Measurements from ENCODE around the gene PADI3. TPM values are rescaled to one million over a fixed set of nuclear protein-coding genes. Genes with fewer than 3 reads are reported as not detected.

Gene PADI3
- total RNA-seq, 4 donors from 2014 or later = not detected

DNA sequence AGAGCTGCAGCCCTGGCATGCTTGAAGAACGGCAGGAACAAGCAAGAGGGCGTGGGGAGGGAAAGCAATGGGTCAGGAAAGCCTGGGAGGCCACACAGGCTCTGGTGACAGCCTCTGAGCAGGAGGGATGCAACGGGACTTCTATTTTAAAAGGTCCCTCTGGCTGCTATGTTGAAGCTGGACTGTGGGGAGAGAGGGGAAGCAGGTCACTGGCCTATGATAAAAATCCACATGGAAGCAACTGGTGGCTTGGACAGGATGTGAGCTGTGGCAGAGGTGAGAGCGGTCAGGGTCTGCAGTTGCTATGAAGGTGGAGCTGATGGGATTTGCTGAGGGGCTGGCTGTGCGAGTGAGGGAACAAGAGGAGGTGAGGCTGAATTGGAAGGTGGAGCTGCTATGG lies 32.8 kb upstream of the PADI3 start:
- Histone ChIP-seq H3K4me1 (peaks cover 0 to 9% (median 2%) of the 10 kb centered on the region in 4 donors), H3K4me3 (no peak overlapping the region), H3K36me3 (no peaks in the 10 kb centered on the region), H3K27me3 (no peaks in the 10 kb centered on the region), H3K27ac (no peak overlapping the region), H3K9me3 (no peaks in the 10 kb centered on the region)
- DNase-seq = no peak
- TF ChIP-seq POLR2A (IDR thresholded peaks at IDR 0.05) = no peak
- TF ChIP-seq, protein P1, sequence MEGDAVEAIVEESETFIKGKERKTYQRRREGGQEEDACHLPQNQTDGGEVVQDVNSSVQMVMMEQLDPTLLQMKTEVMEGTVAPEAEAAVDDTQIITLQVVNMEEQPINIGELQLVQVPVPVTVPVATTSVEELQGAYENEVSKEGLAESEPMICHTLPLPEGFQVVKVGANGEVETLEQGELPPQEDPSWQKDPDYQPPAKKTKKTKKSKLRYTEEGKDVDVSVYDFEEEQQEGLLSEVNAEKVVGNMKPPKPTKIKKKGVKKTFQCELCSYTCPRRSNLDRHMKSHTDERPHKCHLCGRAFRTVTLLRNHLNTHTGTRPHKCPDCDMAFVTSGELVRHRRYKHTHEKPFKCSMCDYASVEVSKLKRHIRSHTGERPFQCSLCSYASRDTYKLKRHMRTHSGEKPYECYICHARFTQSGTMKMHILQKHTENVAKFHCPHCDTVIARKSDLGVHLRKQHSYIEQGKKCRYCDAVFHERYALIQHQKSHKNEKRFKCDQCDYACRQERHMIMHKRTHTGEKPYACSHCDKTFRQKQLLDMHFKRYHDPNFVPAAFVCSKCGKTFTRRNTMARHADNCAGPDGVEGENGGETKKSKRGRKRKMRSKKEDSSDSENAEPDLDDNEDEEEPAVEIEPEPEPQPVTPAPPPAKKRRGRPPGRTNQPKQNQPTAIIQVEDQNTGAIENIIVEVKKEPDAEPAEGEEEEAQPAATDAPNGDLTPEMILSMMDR (IDR thresholded peaks at IDR 0.05) = no peak

DNA sequence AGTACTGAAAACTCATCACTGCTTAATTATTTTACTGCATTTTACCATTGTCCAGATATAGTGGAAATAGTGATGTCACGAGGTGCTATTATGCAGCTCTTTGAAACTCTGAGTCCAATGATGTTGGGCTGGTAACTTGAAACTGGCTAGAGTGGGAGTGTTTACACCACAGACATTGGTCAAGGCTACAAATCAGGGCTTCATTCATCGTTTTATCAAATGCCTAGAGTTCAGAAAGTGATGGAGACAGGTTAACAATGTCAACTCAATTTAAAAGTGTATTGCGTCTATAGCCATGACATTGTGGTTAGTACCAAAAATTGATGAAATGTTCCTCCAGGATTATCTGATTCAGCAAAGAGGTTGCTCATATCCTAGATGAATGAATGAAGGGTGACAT lies 31.3 kb upstream of the PADI3 start:
- no peak for DNase-seq
- H3K4me1 ChIP-seq = peaks cover 0 to 6% (median 0%) of the 10 kb centered on the region in 4 donors
- H3K27me3 ChIP-seq = no peaks in the 10 kb centered on the region
- H3K9me3 ChIP-seq = no peaks in the 10 kb centered on the region
- H3K27ac ChIP-seq = no peak overlapping the region
- H3K4me3 ChIP-seq = no peak overlapping the region
- no peaks in the 10 kb centered on the region for H3K36me3 ChIP-seq
- TF ChIP-seq, protein P1 (IDR thresholded peaks at IDR 0.05) = no peak
- TF ChIP-seq POLR2A (IDR thresholded peaks at IDR 0.05) = no peak

DNA sequence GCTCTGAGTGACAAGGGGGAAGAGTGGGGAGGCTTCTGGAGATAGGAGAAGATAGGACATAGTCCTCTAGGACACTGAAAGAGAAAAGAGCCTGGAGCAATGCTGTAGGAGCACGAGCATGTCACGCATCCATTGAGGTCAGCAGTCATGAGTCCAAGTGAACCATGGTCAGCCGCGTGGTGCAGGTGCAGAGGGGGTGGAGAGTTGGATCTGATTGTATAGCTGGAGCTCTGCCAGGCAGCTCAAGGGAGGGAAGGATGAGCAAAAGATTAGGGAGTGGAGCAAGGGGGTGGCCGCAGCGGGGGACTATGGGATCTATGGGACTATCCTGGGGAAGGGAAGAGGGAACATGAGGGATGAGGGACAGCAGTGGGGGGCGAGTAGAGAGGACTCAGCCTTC lies 30.0 kb upstream of the PADI3 start:
- H3K27ac ChIP-seq = no peak overlapping the region
- H3K4me1 ChIP-seq = no peaks in the 10 kb centered on the region
- H3K4me3 ChIP-seq = no peak overlapping the region
- no peak for DNase-seq
- no peaks in the 10 kb centered on the region for H3K27me3 ChIP-seq
- H3K9me3 ChIP-seq = no peaks in the 10 kb centered on the region
- no peak for TF ChIP-seq POLR2A (IDR thresholded peaks at IDR 0.05)
- TF ChIP-seq, protein P1 (IDR thresholded peaks at IDR 0.05) = no peak
- H3K36me3 ChIP-seq = no peaks in the 10 kb centered on the region

DNA sequence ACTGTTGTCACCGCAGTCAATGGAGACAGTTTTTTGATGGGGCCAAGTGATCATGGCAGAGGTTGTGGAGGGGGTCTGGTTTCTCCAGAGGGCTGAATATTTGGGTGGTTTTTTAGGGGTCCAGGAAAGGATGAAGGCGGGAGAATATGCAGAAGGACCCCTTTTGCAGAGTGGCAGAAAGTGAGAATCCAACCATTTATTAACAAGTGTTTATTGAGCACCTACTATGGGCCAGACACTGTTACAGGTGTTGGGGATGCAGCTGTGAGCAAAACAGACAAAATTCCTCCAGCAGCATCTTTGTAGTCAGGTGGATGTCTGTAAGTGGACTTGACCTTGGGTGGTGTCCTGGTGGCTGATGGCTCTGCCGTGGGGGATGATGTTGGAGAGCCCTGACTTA lies 28.6 kb upstream of the PADI3 start:
- Histone ChIP-seq H3K4me1 (no peaks in the 10 kb centered on the region), H3K9me3 (no peaks in the 10 kb centered on the region), H3K36me3 (no peaks in the 10 kb centered on the region), H3K27ac (no peak overlapping the region), H3K4me3 (no peak overlapping the region), H3K27me3 (no peaks in the 10 kb centered on the region)
- DNase-seq = no peak
- TF ChIP-seq, protein P1 (IDR thresholded peaks at IDR 0.05) = no peak
- TF ChIP-seq POLR2A (IDR thresholded peaks at IDR 0.05) = no peak

DNA sequence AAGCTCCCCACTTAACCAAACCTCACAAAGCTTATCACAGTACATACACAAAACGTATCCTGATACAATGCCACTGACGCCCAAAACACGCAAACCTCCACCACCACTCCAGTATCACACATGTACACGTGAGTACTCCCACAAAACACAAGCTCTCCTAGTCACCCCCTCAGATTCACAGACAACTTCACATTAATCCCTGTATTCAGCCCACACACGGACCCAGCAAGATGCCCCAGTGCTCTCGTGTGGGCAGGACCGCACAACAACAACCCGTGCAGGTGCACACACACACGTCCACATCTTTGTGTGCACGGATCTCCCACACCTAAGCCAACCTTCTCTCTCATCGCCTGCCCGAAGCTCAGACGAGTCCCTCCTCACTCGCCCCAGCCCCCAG lies 26.3 kb upstream of the PADI3 start:
- no peak for DNase-seq
- no peak overlapping the region for H3K4me3 ChIP-seq
- H3K27ac ChIP-seq = no peak overlapping the region
- H3K4me1 ChIP-seq = no peaks in the 10 kb centered on the region
- no peaks in the 10 kb centered on the region for H3K27me3 ChIP-seq
- no peaks in the 10 kb centered on the region for H3K9me3 ChIP-seq
- TF ChIP-seq, protein P1 (IDR thresholded peaks at IDR 0.05) = no peak
- TF ChIP-seq POLR2A (IDR thresholded peaks at IDR 0.05) = no peak
- H3K36me3 ChIP-seq = no peaks in the 10 kb centered on the region

DNA sequence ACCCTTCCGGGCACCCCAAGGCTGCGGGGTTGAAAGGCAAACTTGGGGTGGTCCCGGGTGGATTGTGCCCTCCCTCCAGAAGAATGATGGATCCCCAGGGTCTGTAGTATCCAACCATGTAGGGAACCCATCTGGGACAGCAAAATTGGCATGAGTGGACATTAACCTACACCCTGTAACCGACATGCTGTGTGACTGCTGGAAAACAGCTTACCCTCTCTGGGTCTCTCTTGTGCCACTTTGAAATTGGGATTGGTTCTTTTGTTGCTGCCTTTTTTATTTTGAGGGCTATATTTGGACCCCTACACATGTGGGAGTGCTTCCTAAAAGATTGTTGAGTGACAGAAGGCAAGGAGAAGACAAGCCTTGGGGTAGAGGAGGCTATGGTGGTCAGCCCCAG lies 24.5 kb upstream of the PADI3 start:
- no peak for DNase-seq
- H3K27ac ChIP-seq = no peak overlapping the region
- H3K9me3 ChIP-seq = no peaks in the 10 kb centered on the region
- H3K27me3 ChIP-seq = no peaks in the 10 kb centered on the region
- H3K36me3 ChIP-seq = no peaks in the 10 kb centered on the region
- TF ChIP-seq POLR2A (IDR thresholded peaks at IDR 0.05) = no peak
- TF ChIP-seq, protein P1 (IDR thresholded peaks at IDR 0.05) = no peak
- H3K4me1 ChIP-seq = no peaks in the 10 kb centered on the region
- no peak overlapping the region for H3K4me3 ChIP-seq

Data from Peyer's patch (tissue), 4 donors.